ENCODE measurements around the gene CARD11.

- no peak for TF ChIP-seq CTCF (conservative IDR thresholded peaks at IDR 0.05; ENCODE audit: low read length)
- no peak for TF ChIP-seq EZH2phosphoT487 (IDR thresholded peaks at IDR 0.05; ENCODE audit: borderline replicate concordance)
Measured at GRCh38 chr7:2870471-2870931, 173.2 kb downstream of the CARD11 start.
